Osteoblast (primary cell): ENCODE results near the gene FAM241B. TPM values are rescaled to one million over a fixed set of nuclear protein-coding genes. Genes with fewer than 3 reads are reported as not detected.

ENCODE experiments used
- DNase-seq: peaks from one replicate; pipeline ENCODE4 v3.0.0; 2011; ENCODE audit warnings: low spot score, mixed read lengths; ENCODE audit not compliant: insufficient read length; ENCODE audit errors: missing footprints
- H2AFZ ChIP-seq: 2 replicates; pipeline ENCODE4 v1.6.0; 2011; ENCODE audit warnings: mild to moderate bottlenecking, low read length
- H3K27ac ChIP-seq: 2 replicates; pipeline ENCODE4 v1.5.1; 2011; ENCODE audit warnings: mild to moderate bottlenecking, low read depth, low read length, moderate library complexity
- H3K27me3 ChIP-seq: 2 replicates; pipeline ENCODE4 v1.6.0; 2012; ENCODE audit warnings: mild to moderate bottlenecking, control low read depth, inconsistent platforms, low read length, moderate library complexity; ENCODE audit not compliant: insufficient read depth
- H3K36me3 ChIP-seq: 2 replicates; pipeline ENCODE4 v1.5.1; 2011; ENCODE audit warnings: mild to moderate bottlenecking, low read length, control low read depth, moderate library complexity; ENCODE audit not compliant: insufficient read depth
- H3K4me1 ChIP-seq: 2 replicates; pipeline ENCODE4 v1.5.1; 2011; ENCODE audit warnings: mild to moderate bottlenecking, low read length, control low read depth, moderate library complexity; ENCODE audit not compliant: insufficient read depth
- H3K4me2 ChIP-seq: 2 replicates; pipeline ENCODE4 v1.6.0; 2011; ENCODE audit warnings: mild to moderate bottlenecking, low read length; ENCODE audit not compliant: insufficient read depth
- H3K4me3 ChIP-seq: fragments of 200-600 bp; sonication (generic); 3 replicates; pipeline ENCODE4 v1.5.1; 2012; ENCODE audit warnings: mild to moderate bottlenecking, low read length, inconsistent platforms; ENCODE audit not compliant: insufficient read depth
- H3K79me2 ChIP-seq: 2 replicates; pipeline ENCODE4 v1.6.0; 2012; ENCODE audit warnings: mild to moderate bottlenecking, low read length, control low read depth, inconsistent platforms; ENCODE audit not compliant: insufficient read depth
- H3K9me3 ChIP-seq: 2 replicates; pipeline ENCODE4 v1.5.1; 2011; ENCODE audit warnings: low read depth, low read length, control low read depth
- H4K20me1 ChIP-seq: 2 replicates; pipeline ENCODE4 v1.6.0; 2012; ENCODE audit warnings: mild to moderate bottlenecking, low read length, control low read depth; ENCODE audit not compliant: insufficient read depth
- CTCF ChIP-seq: IDR thresholded peaks from 2 replicates; pipeline ENCODE4 v1.5.1; 2011; ENCODE audit warnings: mild to moderate bottlenecking, low read depth, low read length, moderate library complexity; ENCODE audit errors: extremely low read depth
- total RNA-seq: library from RNA; depleted of rRNA; stranded (reverse); fragments of >200 nt; gene quantifications from 2 replicates; pipeline ENCODE4 v1.2.3, GENCODE V29; 2012

FAM241B gene
- total RNA-seq, 1 donor: 0.36 TPM

DNA sequence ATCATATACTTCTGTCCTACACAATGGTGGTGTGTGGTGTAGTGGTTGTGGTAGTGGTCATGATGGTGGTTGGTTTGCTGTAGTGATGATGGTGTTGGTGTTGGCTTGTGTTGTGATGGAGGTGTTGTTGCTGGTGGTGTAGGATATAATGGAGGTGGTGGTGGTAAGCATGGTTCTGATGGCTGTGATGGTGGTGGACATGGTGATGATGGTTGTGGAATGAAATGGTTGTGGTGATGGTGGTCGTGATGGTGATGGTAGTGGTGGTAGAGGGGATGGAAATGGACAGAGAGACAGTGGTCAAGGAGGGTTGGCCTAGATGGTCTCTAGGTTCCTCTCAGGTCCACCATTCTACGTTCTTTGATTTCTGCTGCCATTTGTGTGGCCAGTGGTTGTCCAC, 44.7 kb downstream of the FAM241B start:
- H2AFZ ChIP-seq: no peak overlapping the region
- no peak overlapping the region for H3K27ac ChIP-seq
- no peaks in the 10 kb centered on the region for H4K20me1 ChIP-seq
- no peak for DNase-seq
- no peaks in the 10 kb centered on the region for H3K79me2 ChIP-seq
- H3K27me3 ChIP-seq: peaks cover 50% of the 10 kb centered on the region
- H3K9me3 ChIP-seq: no peaks in the 10 kb centered on the region
- H3K4me1 ChIP-seq: no peaks in the 10 kb centered on the region
- H3K4me3 ChIP-seq: no peak overlapping the region
- TF ChIP-seq CTCF: no peak
- no peak overlapping the region for H3K4me2 ChIP-seq
- no peaks in the 10 kb centered on the region for H3K36me3 ChIP-seq

- Histone ChIP-seq H4K20me1 (no peaks in the 10 kb centered on the region), H2AFZ (no peak overlapping the region), H3K27ac (no peak overlapping the region), H3K4me3 (no peak overlapping the region), H3K4me2 (no peak overlapping the region), H3K79me2 (no peaks in the 10 kb centered on the region), H3K4me1 (no peaks in the 10 kb centered on the region), H3K9me3 (no peaks in the 10 kb centered on the region), H3K36me3 (no peaks in the 10 kb centered on the region), H3K27me3 (peaks cover 57% of the 10 kb centered on the region)
- no peak for DNase-seq
- no peak for TF ChIP-seq CTCF
Measured at GRCh38 chr10:69676301-69676700, 46.3 kb downstream of the FAM241B start.

DNA sequence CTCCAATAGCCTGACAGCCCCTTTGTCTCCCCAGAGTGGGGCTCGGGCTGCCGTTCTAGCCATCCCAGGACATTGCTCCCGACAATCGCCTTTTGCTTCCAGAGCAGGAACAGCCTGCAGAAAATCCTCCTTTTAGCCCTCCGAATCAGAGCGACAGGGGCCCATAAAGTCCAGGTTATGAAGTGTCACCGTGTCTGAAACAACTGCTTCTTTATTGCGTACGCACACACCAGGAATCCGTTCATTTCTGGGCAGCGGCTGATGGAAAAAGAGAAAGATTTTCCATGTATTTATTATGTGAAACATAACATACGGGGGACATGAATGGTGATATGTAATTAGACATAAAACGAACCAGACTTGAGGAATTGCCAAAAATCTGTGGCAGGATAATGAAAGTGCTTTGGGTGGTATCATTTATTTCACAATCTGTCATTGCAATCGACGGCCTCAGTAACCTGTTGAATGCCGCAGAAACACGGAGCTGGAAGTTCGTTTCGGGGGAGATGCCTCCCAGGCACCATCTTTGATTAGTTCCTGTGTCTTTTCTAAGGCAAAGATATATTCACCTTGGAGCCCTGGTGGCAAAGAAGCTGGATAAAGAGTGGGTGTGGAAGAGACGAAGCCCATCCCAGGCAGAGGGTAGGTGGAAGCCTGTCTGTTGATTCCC, 48.1 kb downstream of the FAM241B start:
- no peak overlapping the region for H2AFZ ChIP-seq
- H3K9me3 ChIP-seq: no peaks in the 10 kb centered on the region
- DNase-seq: no peak
- H3K27me3 ChIP-seq: peaks cover 74% of the 10 kb centered on the region
- H3K4me2 ChIP-seq: no peak overlapping the region
- no peak overlapping the region for H3K4me3 ChIP-seq
- H3K27ac ChIP-seq: no peak overlapping the region
- no peaks in the 10 kb centered on the region for H3K4me1 ChIP-seq
- no peaks in the 10 kb centered on the region for H3K36me3 ChIP-seq
- no peaks in the 10 kb centered on the region for H3K79me2 ChIP-seq
- H4K20me1 ChIP-seq: no peaks in the 10 kb centered on the region
- no peak for TF ChIP-seq CTCF

- Histone ChIP-seq H3K36me3 (no peaks in the 10 kb centered on the region), H4K20me1 (no peaks in the 10 kb centered on the region), H3K4me2 (no peak overlapping the region), H3K4me1 (no peaks in the 10 kb centered on the region), H2AFZ (no peak overlapping the region), H3K27me3 (peaks cover 74% of the 10 kb centered on the region), H3K4me3 (no peak overlapping the region), H3K27ac (no peak overlapping the region), H3K9me3 (no peaks in the 10 kb centered on the region), H3K79me2 (no peaks in the 10 kb centered on the region)
- TF ChIP-seq CTCF: no peak
- peak; percentile 57 for DNase-seq
Measured at GRCh38 chr10:69679736-69680135, 49.7 kb downstream of the FAM241B start.
